LNCaP clone FGC (cell line): ENCODE data around the gene HEXD.

Source experiments
- DNase-seq: peaks from one replicate; pipeline ENCODE4 v3.0.0-alpha.2; 2011; ENCODE audit warnings: low read depth
- H3K4me3 ChIP-seq: 2 replicates; pipeline ENCODE4 v1.5.1; 2011; ENCODE audit warnings: mild to moderate bottlenecking, low read depth, low read length, control low read depth
- TF ChIP-seq, protein P1 (sequence below): IDR thresholded peaks from 2 replicates; pipeline ENCODE4 v1.5.1; 2012; ENCODE audit warnings: mild to moderate bottlenecking; ENCODE audit not compliant: control insufficient read depth, insufficient read depth; ENCODE audit errors: extremely low read depth

HEXD gene

DNA sequence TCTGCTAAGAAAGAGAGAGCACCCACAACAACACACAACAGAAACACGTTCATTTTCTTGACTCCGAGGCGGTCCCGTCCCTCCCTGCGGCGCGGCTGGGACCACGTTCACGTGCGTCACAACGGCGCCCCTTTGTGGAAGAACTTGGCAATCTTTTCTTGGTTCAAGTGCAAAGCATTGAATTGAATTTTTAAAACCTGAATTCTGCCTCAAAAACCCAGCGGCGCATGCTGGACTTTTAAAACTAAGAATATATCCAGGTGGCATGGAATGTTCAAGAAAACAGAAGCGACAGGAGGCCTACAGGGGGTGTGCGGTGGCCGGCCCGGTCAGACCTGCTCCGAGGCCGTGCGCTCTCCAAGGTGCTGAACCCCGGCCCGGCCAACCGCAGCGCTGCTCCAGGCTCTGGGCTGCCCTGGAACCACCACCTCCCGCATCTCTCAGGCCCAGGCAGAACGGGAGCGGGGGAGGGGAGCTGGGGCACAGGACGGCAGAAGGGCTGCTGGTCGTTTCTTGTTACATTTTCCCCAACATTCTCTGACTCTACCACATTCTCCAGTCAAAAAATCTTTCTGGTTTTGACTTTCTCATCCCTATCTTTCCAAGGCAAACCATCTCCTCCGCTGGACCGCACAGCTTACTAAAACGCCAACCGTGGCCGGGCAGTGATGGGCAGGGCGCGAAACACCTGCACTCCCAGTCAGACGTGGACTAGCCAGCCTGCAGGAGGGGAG is 3.4 kb upstream of the HEXD start:
- TF ChIP-seq, protein P1, sequence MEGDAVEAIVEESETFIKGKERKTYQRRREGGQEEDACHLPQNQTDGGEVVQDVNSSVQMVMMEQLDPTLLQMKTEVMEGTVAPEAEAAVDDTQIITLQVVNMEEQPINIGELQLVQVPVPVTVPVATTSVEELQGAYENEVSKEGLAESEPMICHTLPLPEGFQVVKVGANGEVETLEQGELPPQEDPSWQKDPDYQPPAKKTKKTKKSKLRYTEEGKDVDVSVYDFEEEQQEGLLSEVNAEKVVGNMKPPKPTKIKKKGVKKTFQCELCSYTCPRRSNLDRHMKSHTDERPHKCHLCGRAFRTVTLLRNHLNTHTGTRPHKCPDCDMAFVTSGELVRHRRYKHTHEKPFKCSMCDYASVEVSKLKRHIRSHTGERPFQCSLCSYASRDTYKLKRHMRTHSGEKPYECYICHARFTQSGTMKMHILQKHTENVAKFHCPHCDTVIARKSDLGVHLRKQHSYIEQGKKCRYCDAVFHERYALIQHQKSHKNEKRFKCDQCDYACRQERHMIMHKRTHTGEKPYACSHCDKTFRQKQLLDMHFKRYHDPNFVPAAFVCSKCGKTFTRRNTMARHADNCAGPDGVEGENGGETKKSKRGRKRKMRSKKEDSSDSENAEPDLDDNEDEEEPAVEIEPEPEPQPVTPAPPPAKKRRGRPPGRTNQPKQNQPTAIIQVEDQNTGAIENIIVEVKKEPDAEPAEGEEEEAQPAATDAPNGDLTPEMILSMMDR: peak; percentile 34
- DNase-seq: peak; percentile 18
- H3K4me3 ChIP-seq: no peak overlapping the region

DNA sequence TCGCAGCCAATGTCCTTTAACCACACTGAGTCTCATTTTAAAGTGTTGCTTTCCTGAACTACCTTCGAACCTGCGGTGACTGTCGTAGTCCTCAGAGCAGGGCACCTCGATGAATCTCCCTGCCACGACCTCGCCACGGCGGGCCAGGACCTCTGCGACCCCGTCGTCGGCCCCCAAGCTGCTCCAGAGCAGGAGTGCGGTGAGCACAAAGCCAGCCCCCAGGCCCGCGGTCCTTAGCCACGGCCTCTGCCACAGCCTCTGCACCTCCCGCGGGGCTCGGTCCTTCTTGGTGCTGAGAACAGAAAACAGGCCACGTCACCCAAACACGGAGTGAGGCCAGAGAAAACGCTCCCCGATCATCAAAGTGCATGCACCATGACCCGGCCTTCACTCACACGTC is 2.8 kb upstream of the HEXD start:
- no peak for DNase-seq
- TF ChIP-seq, protein P1: no peak
- no peak overlapping the region for H3K4me3 ChIP-seq

DNA sequence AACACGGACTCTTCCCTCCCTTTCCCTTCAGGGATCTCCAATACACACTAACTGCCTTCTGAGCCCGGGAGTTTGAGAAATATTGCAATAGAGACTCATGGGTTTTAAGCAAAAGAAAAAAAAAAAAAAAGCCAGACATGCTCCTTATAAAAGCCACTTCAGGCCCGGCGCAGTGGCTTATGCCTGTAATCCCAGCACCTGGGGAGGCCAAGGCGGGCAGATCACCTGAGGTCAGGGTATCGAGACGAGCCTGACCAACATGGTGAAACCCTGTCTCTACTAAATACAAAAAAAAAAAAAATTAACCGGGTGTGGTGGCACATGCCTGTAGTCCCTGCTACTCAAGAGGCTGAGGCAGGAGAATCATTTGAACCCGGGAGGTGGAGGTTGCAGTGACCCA is 2.4 kb upstream of the HEXD start:
- TF ChIP-seq, protein P1: no peak

DNA sequence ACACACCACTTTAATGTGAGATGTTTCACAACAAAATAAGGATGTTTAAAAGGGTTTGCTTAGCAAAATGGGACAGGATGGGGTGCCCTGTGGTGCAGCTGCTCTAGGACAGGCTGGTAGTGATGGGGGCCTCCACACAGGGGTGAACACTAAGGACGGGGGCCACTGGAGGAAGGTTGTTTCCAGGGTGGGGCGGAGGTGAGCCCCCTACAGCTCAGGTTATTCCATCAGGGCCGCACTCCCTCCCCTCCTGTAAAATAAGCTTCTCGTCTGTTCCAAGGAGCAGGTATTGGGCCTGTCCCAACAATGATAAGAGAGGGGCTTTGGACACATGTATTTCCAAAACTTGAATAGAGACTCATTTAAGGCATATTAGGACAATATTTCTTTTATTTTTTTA is 1.9 kb upstream of the HEXD start:
- TF ChIP-seq, protein P1: no peak
- DNase-seq: no peak
- H3K4me3 ChIP-seq: no peak overlapping the region

More for the DNA sequence above, 2.4 kb upstream of the HEXD start:
- DNase-seq: no peak
- no peak overlapping the region for H3K4me3 ChIP-seq

DNA sequence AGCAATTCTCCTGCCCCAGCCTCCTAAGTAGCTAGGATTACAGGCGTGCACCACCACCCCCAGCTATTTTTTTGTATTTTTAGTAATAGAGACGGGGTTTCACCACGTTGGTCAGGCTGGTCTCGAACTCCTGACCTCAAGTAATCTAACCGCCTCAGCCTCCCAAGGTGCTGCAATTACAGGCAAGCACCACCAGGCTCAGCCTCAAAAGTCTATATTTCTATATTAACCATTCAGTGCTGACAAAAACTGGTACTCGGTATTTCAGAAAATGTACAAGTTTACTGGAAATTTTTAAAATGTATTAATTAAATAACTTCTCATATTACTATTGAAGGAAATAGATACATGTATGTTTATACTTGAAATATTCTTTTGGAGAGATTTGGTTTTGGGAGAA is 1.4 kb upstream of the HEXD start:
- DNase-seq: no peak
- TF ChIP-seq, protein P1: no peak
- H3K4me3 ChIP-seq: no peak overlapping the region

DNA sequence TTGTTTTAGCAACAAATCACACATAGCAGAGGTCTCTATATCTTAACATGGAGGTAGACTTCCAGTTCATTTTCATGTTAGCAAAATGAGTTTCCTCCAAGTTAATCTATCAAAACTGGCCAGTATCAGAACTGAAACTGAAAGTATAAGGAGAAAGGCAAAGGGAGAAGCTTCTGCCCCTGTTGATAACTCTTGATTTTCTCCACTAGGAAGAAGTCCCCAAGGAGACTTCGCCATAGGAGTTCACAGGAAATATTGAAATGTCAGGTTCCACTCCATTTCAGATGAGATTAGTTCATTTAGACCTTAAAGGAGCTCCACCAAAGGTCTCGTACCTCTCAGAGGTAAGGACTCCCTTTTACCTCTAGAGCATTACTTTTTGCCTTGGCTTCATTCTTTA is 1.4 kb downstream of the HEXD start:
- TF ChIP-seq, protein P1: no peak
- peak overlapping the region; percentile 82 for H3K4me3 ChIP-seq
- no peak for DNase-seq
